Activated naive CD8-positive, alpha-beta T cell treated with anti-CD3 and anti-CD28 coated beads, Interleukin-2, amount 50 U/mL, for 16 hours (primary cell): ENCODE measurements around the gene TMA7.

ENCODE experiments used
- DNase-seq: peaks from one replicate; pipeline ENCODE4 v3.0.0-alpha.2; 2020; ENCODE audit warnings: low read depth, low spot score

TMA7 gene

DNA sequence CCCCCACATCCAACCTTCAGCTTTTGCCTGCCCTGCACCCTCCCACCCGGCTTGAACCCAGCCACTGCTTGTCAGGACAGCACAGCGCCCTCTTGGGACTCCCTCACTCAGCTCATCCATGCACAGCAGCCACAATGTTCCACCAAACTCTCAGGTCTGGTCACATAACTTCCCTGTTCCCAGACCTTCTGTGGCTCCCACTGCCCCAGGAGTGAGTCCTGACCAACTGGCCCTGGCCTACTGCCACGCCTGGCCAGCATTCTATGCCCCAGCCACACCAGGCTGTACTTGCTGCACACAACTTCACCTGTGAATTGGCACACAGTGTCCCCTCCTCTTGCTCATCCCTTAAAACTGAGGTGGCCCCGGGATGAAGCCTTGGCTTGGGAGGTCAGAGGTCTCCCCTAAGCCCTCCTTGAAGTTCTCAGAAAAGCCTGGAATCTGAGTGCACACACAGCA lies 31.2 kb upstream of the TMA7 start:
- no peak for DNase-seq

- no peak for DNase-seq
Observed at GRCh38 chr3:48409291-48410201, 30.5 kb upstream of the TMA7 start.

GRCh38 chr3:48410205-48411040 lies 29.6 kb upstream of the TMA7 start:
- no peak for DNase-seq

DNA sequence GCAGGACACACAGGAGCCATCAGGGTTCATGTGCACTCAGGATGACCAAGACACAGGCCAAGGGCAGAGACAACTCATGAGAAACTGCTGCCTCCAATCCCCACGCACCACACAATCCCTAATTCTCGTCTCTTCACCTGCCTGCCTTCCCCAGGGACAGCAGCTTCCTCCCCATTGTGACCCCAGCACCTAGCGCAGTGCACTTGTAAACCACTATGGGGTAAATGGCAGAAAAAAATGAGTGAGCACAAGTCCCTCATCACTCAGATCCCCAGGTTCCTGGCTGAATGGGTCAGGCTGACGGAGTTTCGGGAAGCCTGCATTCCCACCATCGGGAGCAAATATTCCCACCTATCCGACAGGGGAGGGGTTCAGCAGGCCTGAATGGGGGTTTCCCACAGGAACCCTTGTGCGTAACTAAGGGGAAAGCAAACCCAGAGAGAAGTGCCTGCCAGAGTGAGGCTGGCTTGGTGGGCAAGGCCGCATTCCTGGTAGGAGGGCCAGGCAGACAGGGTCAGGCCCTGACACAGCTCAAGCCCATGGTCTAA lies 28.9 kb upstream of the TMA7 start:
- DNase-seq, result no peak

- DNase-seq, result no peak
Observed at GRCh38 chr3:48411606-48412374, 28.3 kb upstream of the TMA7 start.

GRCh38 chr3:48412375-48413001 lies 27.6 kb upstream of the TMA7 start:
- no peak for DNase-seq

GRCh38 chr3:48413086-48413485 lies 27.0 kb upstream of the TMA7 start:
- DNase-seq, result no peak

DNA sequence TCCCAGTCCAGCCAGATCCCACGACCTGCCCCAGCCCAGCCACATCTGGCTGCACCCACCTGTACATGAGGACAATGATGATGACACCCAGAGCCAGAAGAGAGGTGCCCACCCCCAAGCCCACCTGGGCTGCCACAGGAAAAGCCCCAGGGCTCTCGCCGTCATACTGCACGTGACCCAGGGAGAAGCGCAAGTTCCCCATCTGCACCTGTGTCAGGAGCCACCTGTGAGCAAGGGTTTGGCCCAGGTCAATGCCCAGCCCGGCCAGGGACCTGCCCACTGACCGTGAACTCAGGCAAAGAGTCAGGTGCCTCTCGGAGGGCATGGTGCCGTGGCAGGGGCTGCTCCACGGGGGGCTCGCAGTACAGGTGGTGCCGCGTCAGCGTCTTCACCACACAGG lies 26.4 kb upstream of the TMA7 start:
- no peak for DNase-seq

DNA sequence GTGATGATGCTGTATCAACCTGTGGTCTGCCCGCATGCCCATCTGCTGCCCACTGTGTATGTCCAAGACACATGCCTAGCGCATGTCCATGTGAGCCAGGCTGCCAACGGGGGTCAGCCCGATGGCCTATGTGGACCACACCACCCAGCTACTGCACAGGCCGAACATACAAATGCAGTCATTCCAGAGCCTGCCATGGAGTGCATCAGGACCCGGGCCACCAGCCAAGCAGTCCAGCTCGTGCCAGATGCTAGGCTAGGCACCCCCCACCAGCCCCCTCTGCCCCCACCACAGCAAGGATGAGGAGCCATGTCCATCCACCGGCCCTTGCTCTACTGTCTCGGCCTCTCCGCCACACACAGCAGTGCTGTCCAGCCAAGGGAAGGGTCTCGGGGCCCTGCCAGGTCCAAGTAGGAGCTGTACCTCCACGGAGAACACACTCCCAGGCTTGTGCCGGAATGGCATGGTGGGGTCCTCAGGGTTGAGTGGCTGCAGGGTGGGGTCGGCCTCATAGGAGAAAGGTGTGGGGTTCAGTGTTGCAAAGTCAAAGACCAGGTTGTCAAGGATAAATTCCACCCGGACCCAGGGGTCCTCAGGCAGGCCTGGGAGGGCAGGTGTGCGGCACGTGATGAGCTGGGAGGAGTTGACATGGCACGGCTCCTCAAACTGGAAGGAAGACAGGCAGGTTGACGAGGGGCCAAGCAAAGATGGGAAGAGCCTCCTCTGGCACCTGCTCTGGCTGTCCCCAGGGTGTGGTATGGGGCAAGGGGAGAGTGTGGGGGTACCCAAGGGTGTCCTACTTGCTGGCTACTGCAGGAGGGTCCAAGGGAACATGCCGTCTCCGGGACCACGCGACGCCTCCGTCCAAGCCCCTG lies 25.4 kb upstream of the TMA7 start:
- DNase-seq, result no peak

DNA sequence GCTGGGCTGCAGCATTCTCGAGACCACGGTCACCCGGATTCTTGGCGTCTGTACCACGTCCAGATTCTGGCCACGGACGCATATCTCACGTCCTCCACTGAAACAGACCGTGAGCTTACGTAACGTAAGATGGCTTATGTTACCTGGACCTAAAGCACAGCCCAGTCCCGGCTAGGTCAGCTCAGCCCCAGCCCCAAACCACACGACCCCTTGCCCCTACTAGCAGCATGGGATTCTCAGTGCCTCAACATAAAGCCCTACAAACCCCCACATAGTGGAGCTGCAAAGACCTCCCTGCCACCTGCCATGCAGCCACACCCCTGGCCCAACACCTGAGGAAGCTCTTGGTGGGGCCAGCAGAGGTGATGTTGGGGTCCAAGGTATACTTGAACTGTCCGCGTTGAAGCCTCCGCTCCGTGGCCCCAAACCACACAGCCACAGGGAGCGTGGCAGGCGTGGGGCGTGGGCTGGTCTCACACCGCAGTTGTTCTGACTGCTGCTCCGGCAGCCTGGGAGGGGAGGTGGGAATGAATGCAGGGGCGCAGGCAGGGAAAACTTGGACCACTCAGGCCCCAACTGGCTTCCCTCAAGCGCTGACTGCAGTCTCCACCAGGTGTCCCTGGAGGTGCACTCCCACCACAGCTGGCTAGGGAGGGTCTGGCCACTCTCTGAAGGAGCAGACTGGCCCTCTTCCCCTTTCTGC lies 24.7 kb upstream of the TMA7 start:
- DNase-seq, result no peak

DNA sequence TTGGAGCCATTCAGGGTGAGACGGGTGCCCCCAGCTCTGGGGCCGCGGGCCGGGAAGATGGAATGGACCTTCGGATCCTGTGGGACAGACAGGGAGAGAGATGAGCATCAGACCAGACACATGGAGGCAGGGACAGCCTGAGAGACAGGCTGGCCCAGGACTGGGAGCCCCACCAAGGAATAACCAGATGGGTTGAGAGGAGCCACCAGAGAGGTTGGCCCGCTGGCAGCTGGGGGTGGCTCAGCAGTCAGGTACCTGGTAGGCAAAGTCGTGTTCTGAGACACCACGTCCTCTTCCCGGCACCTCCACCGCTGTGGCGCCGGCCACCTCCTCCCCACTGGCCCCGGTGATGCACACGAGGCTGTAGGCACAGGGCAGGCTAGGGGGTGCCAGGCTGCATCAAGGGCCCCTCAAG lies 24.0 kb upstream of the TMA7 start:
- no peak for DNase-seq

DNA sequence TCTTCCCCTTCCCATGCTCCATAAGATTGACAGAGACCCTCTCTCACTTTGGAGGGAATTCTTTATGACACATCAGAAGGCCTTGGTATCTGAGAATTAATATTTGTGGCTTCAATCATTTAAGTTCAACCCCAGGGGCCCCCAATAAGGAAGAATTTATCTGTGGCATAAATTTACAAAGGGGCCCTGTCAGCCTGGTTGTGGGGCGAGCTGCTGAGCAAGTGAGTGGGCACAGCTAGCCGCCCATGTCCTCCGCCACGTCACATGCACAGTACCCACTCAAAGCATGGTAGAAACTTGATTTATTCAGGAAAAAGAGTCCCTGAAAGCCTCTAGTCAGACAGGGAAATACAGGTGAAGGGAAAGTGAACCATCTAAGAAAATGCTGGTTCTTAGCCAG lies 23.5 kb upstream of the TMA7 start:
- no peak for DNase-seq

GRCh38 chr3:48417529-48418108 lies 22.4 kb upstream of the TMA7 start:
- DNase-seq, result no peak

DNA sequence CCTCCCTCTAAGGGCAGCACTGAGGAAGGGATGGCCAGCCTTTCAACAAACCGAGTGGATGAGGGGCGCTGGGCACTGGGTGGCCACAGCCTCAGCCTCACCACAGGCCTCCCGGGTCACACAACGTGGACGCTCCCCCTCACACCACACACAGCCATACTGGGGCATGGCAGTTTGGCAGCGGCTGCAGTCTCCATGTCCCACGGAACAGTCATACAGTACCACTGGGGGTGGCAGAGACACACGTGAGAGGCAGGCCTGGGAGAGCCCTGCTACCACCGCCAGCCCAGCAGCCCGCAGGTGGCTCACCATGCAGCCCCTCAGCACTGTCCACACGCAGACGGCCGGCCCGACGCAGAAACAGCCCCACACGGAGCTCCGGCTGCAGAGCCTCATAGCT lies 21.9 kb upstream of the TMA7 start:
- DNase-seq, result no peak

- DNase-seq, result no peak
Observed at GRCh38 chr3:48418651-48419050, 21.4 kb upstream of the TMA7 start.

DNA sequence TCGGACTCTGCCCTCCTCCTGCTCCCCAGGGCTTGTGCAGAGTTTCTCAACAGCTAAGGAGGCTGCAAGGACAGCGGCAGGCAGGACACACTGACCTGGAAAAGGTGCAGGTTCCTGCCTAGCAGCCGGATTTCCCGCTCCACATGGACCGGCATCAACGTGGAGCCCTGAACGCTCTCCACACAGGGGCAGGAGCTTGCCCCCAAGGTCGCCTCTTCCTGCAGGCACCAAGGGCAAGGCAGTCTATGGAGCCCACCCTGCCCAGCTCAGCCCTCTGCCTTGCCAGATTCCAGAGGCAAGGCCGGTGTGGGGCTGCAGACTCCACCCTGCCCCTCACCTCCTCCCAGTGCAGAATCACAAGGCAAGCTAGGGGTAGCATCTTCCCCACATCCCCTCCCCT lies 20.9 kb upstream of the TMA7 start:
- no peak for DNase-seq

GRCh38 chr3:48419597-48419996 lies 20.5 kb upstream of the TMA7 start:
- no peak for DNase-seq

- DNase-seq, result no peak
Observed at GRCh38 chr3:48420561-48420960, 19.5 kb upstream of the TMA7 start.

DNA sequence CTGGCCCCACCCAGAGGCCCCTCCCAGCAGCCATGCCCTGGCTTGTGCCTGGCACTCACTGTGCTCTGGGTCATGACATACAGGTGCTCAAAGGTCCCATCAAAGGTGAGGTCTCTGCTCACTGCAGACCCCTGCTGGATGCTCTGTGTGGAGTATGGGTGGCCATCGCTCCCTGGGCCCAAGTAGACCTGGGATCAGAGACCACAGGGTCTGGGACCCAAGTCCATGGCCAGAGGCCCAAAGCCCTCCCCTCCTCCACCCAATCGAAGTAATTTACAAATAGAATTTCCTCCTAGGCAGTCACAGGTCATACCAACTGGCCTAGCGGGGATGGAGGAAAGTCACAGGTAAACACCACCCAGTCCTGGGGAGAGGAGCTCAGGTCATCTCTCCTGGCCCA lies 17.8 kb upstream of the TMA7 start:
- DNase-seq, result no peak
